LNCAP (cell line): ENCODE results near the gene KRT7.

Experiments
- CTCF ChIP-seq: fragments of 450-650 bp; IDR thresholded peaks from 2 replicates; pipeline ENCODE4 v1.5.1; 2017; ENCODE audit warnings: mild to moderate bottlenecking

KRT7 gene

GRCh38 chr12:52256584-52256935 is 23.5 kb downstream of the KRT7 start:
- no peak for TF ChIP-seq CTCF

GRCh38 chr12:52257074-52257551 is 24.1 kb downstream of the KRT7 start:
- TF ChIP-seq CTCF, result no peak

GRCh38 chr12:52258335-52258901 is 25.4 kb downstream of the KRT7 start:
- TF ChIP-seq CTCF, result no peak

GRCh38 chr12:52259657-52260243 is 26.7 kb downstream of the KRT7 start:
- TF ChIP-seq CTCF, result no peak

GRCh38 chr12:52260361-52261207 is 27.5 kb downstream of the KRT7 start:
- TF ChIP-seq CTCF, result no peak

GRCh38 chr12:52261208-52261484 is 28.1 kb downstream of the KRT7 start:
- TF ChIP-seq CTCF, result no peak

- TF ChIP-seq CTCF, result no peak
These were observed 29.2 kb downstream of the KRT7 start for GRCh38 chr12:52262286-52262685.
